ENCODE data around the gene HBQ1.
"Not testable (repeated sequence)": the region's sequence is repeated elsewhere in the genome, so short reads cannot be mapped to it uniquely, and the experiment has no call there.

Gene HBQ1

GRCh38 chr16:170088-170507, 10.2 kb upstream of the HBQ1 start:
- H3K4me3 ChIP-seq (ENCODE audit: low read depth, low read length); H3K9me3 ChIP-seq (ENCODE audit: control insufficient read depth, insufficient read depth, low read length); H3K9ac ChIP-seq (ENCODE audit: low read depth, low read length); H3K36me3 ChIP-seq (ENCODE audit: control insufficient read depth, insufficient read depth, low read length); H3K27ac ChIP-seq (ENCODE audit: low read depth, low read length): not testable (repeated sequence)
- H3K4me1 ChIP-seq (ENCODE audit: control insufficient read depth, insufficient read depth, low read length) = peaks cover 17% of the 10 kb centered on the region
- H3K27me3 ChIP-seq (ENCODE audit: control insufficient read depth, insufficient read depth, low read length) = peaks cover 88% of the 10 kb centered on the region

DNA sequence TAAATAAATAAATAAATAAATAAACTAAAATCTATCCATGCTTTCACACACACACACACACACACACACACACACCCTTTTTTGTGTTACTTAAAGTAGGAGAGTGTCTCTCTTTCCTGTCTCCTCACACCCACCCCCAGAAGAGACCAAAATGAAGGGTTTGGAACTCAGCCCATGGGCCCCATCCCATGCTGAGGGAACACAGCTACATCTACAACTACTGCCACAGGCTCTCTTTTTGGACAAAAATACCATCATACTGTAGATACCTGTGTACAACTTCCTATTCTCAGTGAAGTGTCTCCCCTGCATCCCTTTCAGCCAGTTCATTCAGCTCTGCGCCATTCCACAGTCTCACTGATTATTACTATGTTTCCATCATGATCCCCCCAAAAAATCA, 9.5 kb upstream of the HBQ1 start:
- Histone ChIP-seq H3K4me3 (ENCODE audit: low read depth, low read length) (no peak overlapping the region), H3K27ac (ENCODE audit: low read depth, low read length) (no peak overlapping the region), H3K9ac (ENCODE audit: low read depth, low read length) (no peak overlapping the region), H3K4me1 (ENCODE audit: control insufficient read depth, insufficient read depth, low read length) (peaks cover 17% of the 10 kb centered on the region), H3K27me3 (ENCODE audit: control insufficient read depth, insufficient read depth, low read length) (peaks cover 88% of the 10 kb centered on the region), H3K9me3 (ENCODE audit: control insufficient read depth, insufficient read depth, low read length) (no peaks in the 10 kb centered on the region), H3K36me3 (ENCODE audit: control insufficient read depth, insufficient read depth, low read length) (no peaks in the 10 kb centered on the region)

GRCh38 chr16:172374-172941, 7.8 kb upstream of the HBQ1 start, which contains the start of gene HBA2:
TSS of gene HBA2 (plus strand) at chr16:172876. CDS start at chr16:172913, 37 bp downstream.
- not testable (repeated sequence) for H3K4me3 ChIP-seq (ENCODE audit: low read depth, low read length); H3K36me3 ChIP-seq (ENCODE audit: control insufficient read depth, insufficient read depth, low read length); H3K27ac ChIP-seq (ENCODE audit: low read depth, low read length); H3K9ac ChIP-seq (ENCODE audit: low read depth, low read length); H3K9me3 ChIP-seq (ENCODE audit: control insufficient read depth, insufficient read depth, low read length); H3K4me1 ChIP-seq (ENCODE audit: control insufficient read depth, insufficient read depth, low read length)
- H3K27me3 ChIP-seq (ENCODE audit: control insufficient read depth, insufficient read depth, low read length) = peaks cover 83% of the 10 kb centered on the region

- H3K4me3 ChIP-seq (ENCODE audit: low read depth, low read length); H3K9ac ChIP-seq (ENCODE audit: low read depth, low read length); H3K9me3 ChIP-seq (ENCODE audit: control insufficient read depth, insufficient read depth, low read length); H3K36me3 ChIP-seq (ENCODE audit: control insufficient read depth, insufficient read depth, low read length); H3K27ac ChIP-seq (ENCODE audit: low read depth, low read length); H3K4me1 ChIP-seq (ENCODE audit: control insufficient read depth, insufficient read depth, low read length): not testable (repeated sequence)
- peaks cover 83% of the 10 kb centered on the region for H3K27me3 ChIP-seq (ENCODE audit: control insufficient read depth, insufficient read depth, low read length)
Measured at GRCh38 chr16:173211-173854, 6.9 kb upstream of the HBQ1 start.

- H3K36me3 ChIP-seq (ENCODE audit: control insufficient read depth, insufficient read depth, low read length); H3K4me3 ChIP-seq (ENCODE audit: low read depth, low read length); H3K4me1 ChIP-seq (ENCODE audit: control insufficient read depth, insufficient read depth, low read length); H3K9me3 ChIP-seq (ENCODE audit: control insufficient read depth, insufficient read depth, low read length); H3K27ac ChIP-seq (ENCODE audit: low read depth, low read length); H3K9ac ChIP-seq (ENCODE audit: low read depth, low read length): not testable (repeated sequence)
- peaks cover 83% of the 10 kb centered on the region for H3K27me3 ChIP-seq (ENCODE audit: control insufficient read depth, insufficient read depth, low read length)
Measured at GRCh38 chr16:173928-174769, 6.1 kb upstream of the HBQ1 start.

DNA sequence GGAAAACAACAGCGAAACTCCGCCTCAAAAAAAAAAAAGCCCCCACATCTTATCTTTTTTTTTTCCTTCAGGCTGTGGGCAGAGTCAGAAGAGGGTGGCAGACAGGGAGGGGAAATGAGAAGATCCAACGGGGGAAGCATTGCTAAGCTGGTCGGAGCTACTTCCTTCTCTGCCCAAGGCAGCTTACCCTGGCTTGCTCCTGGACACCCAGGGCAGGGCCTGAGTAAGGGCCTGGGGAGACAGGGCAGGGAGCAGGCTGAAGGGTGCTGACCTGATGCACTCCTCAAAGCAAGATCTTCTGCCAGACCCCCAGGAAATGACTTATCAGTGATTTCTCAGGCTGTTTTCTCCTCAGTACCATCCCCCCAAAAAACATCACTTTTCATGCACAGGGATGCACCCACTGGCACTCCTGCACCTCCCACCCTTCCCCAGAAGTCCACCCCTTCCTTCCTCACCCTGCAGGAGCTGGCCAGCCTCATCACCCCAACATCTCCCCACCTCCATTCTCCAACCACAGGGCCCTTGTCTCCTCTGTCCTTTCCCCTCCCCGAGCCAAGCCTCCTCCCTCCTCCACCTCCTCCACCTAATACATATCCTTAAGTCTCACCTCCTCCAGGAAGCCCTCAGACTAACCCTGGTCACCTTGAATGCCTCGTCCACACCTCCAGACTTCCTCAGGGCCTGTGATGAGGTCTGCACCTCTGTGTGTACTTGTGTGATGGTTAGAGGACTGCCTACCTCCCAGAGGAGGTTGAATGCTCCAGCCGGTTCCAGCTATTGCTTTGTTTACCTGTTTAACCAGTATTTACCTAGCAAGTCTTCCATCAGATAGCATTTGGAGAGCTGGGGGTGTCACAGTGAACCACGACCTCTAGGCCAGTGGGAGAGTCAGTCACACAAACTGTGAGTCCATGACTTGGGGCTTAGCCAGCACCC, 5.0 kb upstream of the HBQ1 start:
- H3K27ac ChIP-seq (ENCODE audit: low read depth, low read length) = no peak overlapping the region
- H3K4me1 ChIP-seq (ENCODE audit: control insufficient read depth, insufficient read depth, low read length) = 0 out of 2 replicates have a peak, but pooled peaks cover 3% of the 10 kb centered on the region
- H3K36me3 ChIP-seq (ENCODE audit: control insufficient read depth, insufficient read depth, low read length) = no peaks in the 10 kb centered on the region
- H3K9me3 ChIP-seq (ENCODE audit: control insufficient read depth, insufficient read depth, low read length) = no peaks in the 10 kb centered on the region
- no peak overlapping the region for H3K9ac ChIP-seq (ENCODE audit: low read depth, low read length)
- peaks cover 85% of the 10 kb centered on the region for H3K27me3 ChIP-seq (ENCODE audit: control insufficient read depth, insufficient read depth, low read length)
- no peak overlapping the region for H3K4me3 ChIP-seq (ENCODE audit: low read depth, low read length)

DNA sequence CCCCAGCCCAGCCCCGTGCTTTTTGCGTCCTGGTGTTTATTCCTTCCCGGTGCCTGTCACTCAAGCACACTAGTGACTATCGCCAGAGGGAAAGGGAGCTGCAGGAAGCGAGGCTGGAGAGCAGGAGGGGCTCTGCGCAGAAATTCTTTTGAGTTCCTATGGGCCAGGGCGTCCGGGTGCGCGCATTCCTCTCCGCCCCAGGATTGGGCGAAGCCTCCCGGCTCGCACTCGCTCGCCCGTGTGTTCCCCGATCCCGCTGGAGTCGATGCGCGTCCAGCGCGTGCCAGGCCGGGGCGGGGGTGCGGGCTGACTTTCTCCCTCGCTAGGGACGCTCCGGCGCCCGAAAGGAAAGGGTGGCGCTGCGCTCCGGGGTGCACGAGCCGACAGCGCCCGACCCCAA, 4.3 kb upstream of the HBQ1 start:
- H3K4me1 ChIP-seq (ENCODE audit: control insufficient read depth, insufficient read depth, low read length); H3K4me3 ChIP-seq (ENCODE audit: low read depth, low read length); H3K36me3 ChIP-seq (ENCODE audit: control insufficient read depth, insufficient read depth, low read length); H3K9ac ChIP-seq (ENCODE audit: low read depth, low read length); H3K27ac ChIP-seq (ENCODE audit: low read depth, low read length); H3K9me3 ChIP-seq (ENCODE audit: control insufficient read depth, insufficient read depth, low read length): not testable (repeated sequence)
- H3K27me3 ChIP-seq (ENCODE audit: control insufficient read depth, insufficient read depth, low read length) = peaks cover 86% of the 10 kb centered on the region

- H3K9ac ChIP-seq (ENCODE audit: low read depth, low read length); H3K4me3 ChIP-seq (ENCODE audit: low read depth, low read length); H3K36me3 ChIP-seq (ENCODE audit: control insufficient read depth, insufficient read depth, low read length); H3K9me3 ChIP-seq (ENCODE audit: control insufficient read depth, insufficient read depth, low read length); H3K27ac ChIP-seq (ENCODE audit: low read depth, low read length); H3K4me1 ChIP-seq (ENCODE audit: control insufficient read depth, insufficient read depth, low read length): not testable (repeated sequence)
- H3K27me3 ChIP-seq (ENCODE audit: control insufficient read depth, insufficient read depth, low read length) = peaks cover 82% of the 10 kb centered on the region
Measured at GRCh38 chr16:176477-177382, 3.5 kb upstream of the HBQ1 start, which contains the start of gene HBA1. TSS of gene HBA1 (plus strand) at chr16:176680. CDS start at chr16:176717, 37 bp downstream.

- Histone ChIP-seq H3K4me1 (ENCODE audit: control insufficient read depth, insufficient read depth, low read length) (0 out of 2 replicates have a peak, but pooled peaks cover 3% of the 10 kb centered on the region), H3K27me3 (ENCODE audit: control insufficient read depth, insufficient read depth, low read length) (peaks cover 77% of the 10 kb centered on the region), H3K9me3 (ENCODE audit: control insufficient read depth, insufficient read depth, low read length) (no peaks in the 10 kb centered on the region), H3K27ac (ENCODE audit: low read depth, low read length) (no peak overlapping the region), H3K4me3 (ENCODE audit: low read depth, low read length) (no peak overlapping the region), H3K9ac (ENCODE audit: low read depth, low read length) (no peak overlapping the region), H3K36me3 (ENCODE audit: control insufficient read depth, insufficient read depth, low read length) (no peaks in the 10 kb centered on the region)
Measured at GRCh38 chr16:177394-177822, 2.9 kb upstream of the HBQ1 start.

Data from HUES48 (cell line).